GM12873 (cell line): ENCODE data around the gene AEBP2.

ENCODE experiments used
- TF ChIP-seq, protein P1 (sequence below): IDR thresholded peaks from 2 replicates; pipeline ENCODE4 v1.5.1; 2012; ENCODE audit warnings: low read depth, mild to moderate bottlenecking, moderate library complexity, low read length, control low read depth; ENCODE audit not compliant: insufficient read depth; ENCODE audit errors: missing control alignments

The AEBP2 gene

DNA sequence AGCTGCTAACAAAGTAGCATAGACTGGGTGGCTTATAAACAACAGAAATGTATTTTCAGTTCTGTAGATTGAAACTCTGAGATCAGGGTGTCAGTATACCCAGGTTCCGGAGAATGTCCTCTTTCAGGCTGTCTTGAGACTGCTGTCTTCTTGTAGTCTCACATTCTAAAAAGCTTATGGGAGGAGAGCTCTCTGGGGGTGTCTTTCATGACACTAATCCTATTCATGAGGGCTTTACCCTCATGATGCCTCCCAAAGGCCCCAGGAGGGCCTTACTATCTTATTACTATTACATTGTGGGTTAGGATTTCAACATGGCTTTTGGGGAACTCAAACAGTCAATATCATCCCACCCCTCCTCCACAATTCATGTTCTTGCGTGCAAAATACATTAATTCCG, 94.3 kb downstream of the AEBP2 start:
- TF ChIP-seq, protein P1, sequence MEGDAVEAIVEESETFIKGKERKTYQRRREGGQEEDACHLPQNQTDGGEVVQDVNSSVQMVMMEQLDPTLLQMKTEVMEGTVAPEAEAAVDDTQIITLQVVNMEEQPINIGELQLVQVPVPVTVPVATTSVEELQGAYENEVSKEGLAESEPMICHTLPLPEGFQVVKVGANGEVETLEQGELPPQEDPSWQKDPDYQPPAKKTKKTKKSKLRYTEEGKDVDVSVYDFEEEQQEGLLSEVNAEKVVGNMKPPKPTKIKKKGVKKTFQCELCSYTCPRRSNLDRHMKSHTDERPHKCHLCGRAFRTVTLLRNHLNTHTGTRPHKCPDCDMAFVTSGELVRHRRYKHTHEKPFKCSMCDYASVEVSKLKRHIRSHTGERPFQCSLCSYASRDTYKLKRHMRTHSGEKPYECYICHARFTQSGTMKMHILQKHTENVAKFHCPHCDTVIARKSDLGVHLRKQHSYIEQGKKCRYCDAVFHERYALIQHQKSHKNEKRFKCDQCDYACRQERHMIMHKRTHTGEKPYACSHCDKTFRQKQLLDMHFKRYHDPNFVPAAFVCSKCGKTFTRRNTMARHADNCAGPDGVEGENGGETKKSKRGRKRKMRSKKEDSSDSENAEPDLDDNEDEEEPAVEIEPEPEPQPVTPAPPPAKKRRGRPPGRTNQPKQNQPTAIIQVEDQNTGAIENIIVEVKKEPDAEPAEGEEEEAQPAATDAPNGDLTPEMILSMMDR: no peak

DNA sequence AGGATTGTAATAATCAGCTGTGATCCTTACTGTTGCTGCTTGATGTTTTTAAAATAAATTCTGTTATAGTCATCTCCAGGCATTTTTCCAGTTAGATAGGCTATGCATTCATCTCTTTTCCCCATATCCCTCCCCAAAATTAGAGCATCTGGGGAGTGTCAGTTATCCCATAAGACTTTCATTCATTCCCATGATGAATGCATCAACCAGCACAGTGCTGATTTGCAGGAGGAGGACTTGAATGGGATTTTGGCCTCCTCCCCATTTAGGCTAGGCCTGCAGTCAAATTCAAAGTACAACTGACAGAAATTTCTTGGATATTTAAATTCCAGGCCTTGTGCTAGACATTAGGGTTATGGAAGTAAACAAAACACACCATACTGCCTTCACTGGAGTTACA, 99.8 kb downstream of the AEBP2 start:
- TF ChIP-seq, protein P1: no peak

DNA sequence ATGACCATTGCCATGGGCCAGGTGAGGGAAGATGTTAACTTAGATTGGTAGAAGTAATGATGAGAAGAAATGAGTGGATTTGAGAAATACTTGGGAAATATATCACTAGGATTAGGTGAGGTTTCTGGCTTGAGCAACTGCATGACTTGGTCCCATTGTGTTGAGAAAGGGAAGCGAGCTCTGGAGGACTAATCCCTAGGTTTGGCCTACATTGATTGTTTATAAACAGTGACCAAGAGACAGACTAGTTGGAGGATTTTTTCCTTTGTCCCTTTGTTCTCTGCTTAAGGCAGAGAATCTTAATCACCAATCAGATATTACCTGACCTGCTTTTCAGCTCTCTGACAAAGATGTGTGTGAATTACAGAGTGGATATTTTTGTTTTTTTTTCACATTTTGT, 100.5 kb downstream of the AEBP2 start:
- TF ChIP-seq, protein P1: no peak

- TF ChIP-seq, protein P1: no peak
These were observed 103.3 kb downstream of the AEBP2 start for GRCh38 chr12:19542606-19543005.

DNA sequence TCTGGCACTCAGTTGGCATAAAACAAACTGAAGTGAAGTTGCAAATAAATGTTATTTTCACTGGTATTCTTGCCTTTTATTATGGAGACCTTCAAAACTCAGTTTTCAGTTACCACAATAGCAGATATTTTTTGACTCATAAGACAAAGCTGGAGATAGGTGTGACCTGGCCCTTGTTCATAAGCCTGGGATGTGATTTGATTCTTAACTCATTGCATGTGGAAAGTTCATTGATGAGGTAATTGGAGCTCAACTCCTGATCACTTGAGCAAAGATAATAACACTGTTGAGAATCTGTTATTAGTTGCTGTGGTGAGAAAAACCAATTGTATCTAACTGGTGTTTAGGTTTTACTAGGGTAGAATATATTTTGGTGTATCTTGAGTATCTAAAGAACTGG, 105.1 kb downstream of the AEBP2 start:
- TF ChIP-seq, protein P1: no peak

DNA sequence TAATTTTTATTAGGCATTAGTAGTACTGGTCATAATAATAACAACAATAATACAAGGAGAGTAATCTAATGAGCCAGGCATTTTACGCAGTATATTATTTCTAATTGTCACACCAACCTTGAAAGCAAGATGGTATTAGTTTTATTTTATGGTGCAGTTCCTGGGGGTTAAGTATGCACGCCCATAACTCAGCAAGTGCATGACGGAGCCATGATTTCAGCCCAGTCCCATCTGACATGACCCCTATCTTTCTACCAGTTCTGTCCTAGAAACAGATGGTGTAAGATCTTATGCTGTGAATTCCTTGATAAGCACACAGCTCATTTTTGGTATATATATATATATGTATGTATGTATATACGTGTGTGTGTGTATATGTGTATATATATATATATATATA, 106.0 kb downstream of the AEBP2 start:
- TF ChIP-seq, protein P1: no peak

- TF ChIP-seq, protein P1: no peak
These were observed 106.7 kb downstream of the AEBP2 start for GRCh38 chr12:19546027-19546426.

GRCh38 chr12:19546611-19547162, 107.4 kb downstream of the AEBP2 start:
- TF ChIP-seq, protein P1: no peak
